Adipocyte (in vitro differentiated cells): ENCODE results near the gene NOX3.

Experiments used
- DNase-seq: peaks from one replicate; pipeline ENCODE4 v3.0.0-alpha.2; 2015; ENCODE audit warnings: low read depth
- H3K27me3 ChIP-seq: replicated peaks from 2 replicates; pipeline ENCODE4 v1.7.0; 2013; ENCODE audit warnings: mild to moderate bottlenecking, low read length, moderate library complexity; ENCODE audit not compliant: control insufficient read depth, insufficient read depth
- H3K36me3 ChIP-seq: 2 replicates; pipeline ENCODE4 v1.7.0; 2013; ENCODE audit warnings: low read length, mild to moderate bottlenecking, moderate library complexity; ENCODE audit not compliant: control insufficient read depth, insufficient read depth, severe bottlenecking
- H3K4me1 ChIP-seq: 2 replicates; pipeline ENCODE4 v1.7.0; 2013; ENCODE audit warnings: mild to moderate bottlenecking, low read length, moderate library complexity; ENCODE audit not compliant: control insufficient read depth, insufficient read depth
- H3K4me3 ChIP-seq: 2 replicates; pipeline ENCODE4 v1.7.0; 2013; ENCODE audit warnings: mild to moderate bottlenecking, low read length, moderate library complexity
- H3K9ac ChIP-seq: 2 replicates; pipeline ENCODE4 v1.7.0; 2013; ENCODE audit warnings: mild to moderate bottlenecking, low read length, moderate library complexity
- H3K9me3 ChIP-seq: 2 replicates; pipeline ENCODE4 v1.7.0; 2013; ENCODE audit warnings: mild to moderate bottlenecking, low read length, moderate library complexity; ENCODE audit not compliant: control insufficient read depth

The NOX3 gene

GRCh38 chr6:155354167-155354566, 101.5 kb downstream of the NOX3 start:
- Histone ChIP-seq H3K27me3 (no peaks in the 10 kb centered on the region), H3K4me3 (no peak overlapping the region), H3K36me3 (no peaks in the 10 kb centered on the region), H3K9ac (no peak overlapping the region), H3K9me3 (peaks cover 16% of the 10 kb centered on the region), H3K4me1 (peaks cover 6% of the 10 kb centered on the region)
- DNase-seq: no peak

DNA sequence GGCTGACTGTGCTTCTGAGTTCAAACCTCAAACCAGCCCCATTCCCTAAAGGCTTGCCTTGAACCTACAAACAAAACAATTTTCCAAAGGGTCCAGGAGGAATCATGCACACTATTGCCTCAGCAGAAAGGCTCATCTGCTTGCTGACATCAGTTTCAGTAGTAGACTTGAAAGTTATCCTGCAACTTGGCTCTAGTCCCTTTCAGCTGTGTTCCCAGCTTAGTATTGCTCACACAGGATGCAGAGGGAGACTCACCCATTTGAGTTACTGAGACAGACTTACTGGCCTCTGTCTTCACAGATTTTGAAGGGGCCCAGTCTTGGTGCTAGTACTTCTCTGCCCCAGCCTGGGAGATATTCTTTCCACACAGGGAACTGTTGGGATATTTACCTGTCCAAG, 102.8 kb downstream of the NOX3 start:
- no peak overlapping the region for H3K9ac ChIP-seq
- no peaks in the 10 kb centered on the region for H3K27me3 ChIP-seq
- no peak overlapping the region for H3K4me3 ChIP-seq
- H3K4me1 ChIP-seq: peaks cover 6% of the 10 kb centered on the region
- H3K9me3 ChIP-seq: peaks cover 16% of the 10 kb centered on the region
- H3K36me3 ChIP-seq: no peaks in the 10 kb centered on the region
- peak; percentile 15 for DNase-seq

DNA sequence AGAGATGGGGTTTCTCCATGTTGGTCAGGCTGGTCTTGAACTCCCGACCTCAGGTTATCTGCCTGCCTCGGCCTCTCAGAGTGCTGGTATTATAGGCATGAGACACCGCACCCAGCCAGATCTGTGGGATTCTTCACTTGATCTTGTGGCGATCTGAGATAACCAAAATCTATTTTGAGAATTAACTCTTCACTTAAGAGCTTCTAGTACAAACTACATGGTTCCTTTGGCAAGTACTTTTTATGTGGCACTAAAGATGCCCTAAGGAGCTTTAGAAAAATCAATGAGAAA, 103.6 kb downstream of the NOX3 start:
- H3K4me3 ChIP-seq: no peak overlapping the region
- no peak for DNase-seq
- no peak overlapping the region for H3K9ac ChIP-seq
- peaks cover 23% of the 10 kb centered on the region for H3K9me3 ChIP-seq
- no peaks in the 10 kb centered on the region for H3K27me3 ChIP-seq
- no peaks in the 10 kb centered on the region for H3K36me3 ChIP-seq
- H3K4me1 ChIP-seq: peaks cover 6% of the 10 kb centered on the region

- Histone ChIP-seq H3K4me1 (peaks cover 6% of the 10 kb centered on the region), H3K27me3 (no peaks in the 10 kb centered on the region), H3K36me3 (no peaks in the 10 kb centered on the region), H3K9ac (no peak overlapping the region), H3K4me3 (no peak overlapping the region), H3K9me3 (peaks cover 28% of the 10 kb centered on the region)
- no peak for DNase-seq
Observed at GRCh38 chr6:155351273-155352129, 104.1 kb downstream of the NOX3 start.

DNA sequence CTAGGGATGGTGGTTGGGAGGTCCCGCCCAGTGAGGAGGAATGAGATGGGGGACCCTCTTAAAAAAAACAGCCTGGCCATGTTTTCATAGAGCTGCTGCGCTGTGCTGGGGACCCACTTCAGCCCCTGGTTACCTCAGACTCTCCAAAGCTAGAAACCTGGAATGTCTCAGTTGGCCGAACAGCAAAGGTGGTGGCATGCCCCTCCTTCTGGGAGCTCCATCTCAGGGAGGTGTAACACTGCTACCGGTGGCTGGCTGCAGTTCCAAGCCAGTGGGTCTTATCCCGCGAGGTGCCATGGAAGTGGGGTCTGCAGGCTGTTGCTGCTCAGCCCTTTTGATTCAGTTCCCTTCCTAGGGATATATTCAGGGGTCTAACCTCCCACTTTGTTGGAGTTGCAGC, 105.7 kb downstream of the NOX3 start:
- Histone ChIP-seq H3K27me3 (no peaks in the 10 kb centered on the region), H3K9me3 (peaks cover 33% of the 10 kb centered on the region), H3K4me3 (no peak overlapping the region), H3K9ac (no peak overlapping the region), H3K4me1 (peaks cover 6% of the 10 kb centered on the region), H3K36me3 (no peaks in the 10 kb centered on the region)
- DNase-seq: no peak

DNA sequence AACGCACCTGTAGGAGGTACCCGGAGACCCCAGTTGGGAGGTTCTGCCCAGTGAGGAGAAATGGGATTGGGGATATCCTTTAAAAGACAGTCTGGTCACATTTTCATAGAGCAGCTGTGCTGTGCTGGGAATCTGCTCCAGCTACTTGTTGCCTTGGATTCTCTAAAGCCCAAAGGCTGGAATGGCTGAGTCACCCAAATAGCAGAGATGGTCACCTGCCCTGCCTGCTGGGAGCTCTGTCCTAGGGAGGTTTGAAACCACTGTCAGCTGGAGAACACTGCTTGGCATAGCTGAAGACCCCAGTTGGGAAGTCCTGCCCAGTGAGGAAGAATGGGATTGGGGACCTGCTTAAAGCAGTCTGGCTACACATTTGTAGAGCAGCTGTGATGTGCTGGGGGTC, 106.5 kb downstream of the NOX3 start:
- Histone ChIP-seq H3K27me3 (no peaks in the 10 kb centered on the region), H3K4me3 (no peak overlapping the region), H3K36me3 (no peaks in the 10 kb centered on the region), H3K9me3 (peaks cover 25% of the 10 kb centered on the region), H3K4me1 (peaks cover 6% of the 10 kb centered on the region), H3K9ac (no peak overlapping the region)
- no peak for DNase-seq

- H3K9me3 ChIP-seq: peaks cover 18% of the 10 kb centered on the region
- no peaks in the 10 kb centered on the region for H3K36me3 ChIP-seq
- no peaks in the 10 kb centered on the region for H3K4me1 ChIP-seq
- no peak overlapping the region for H3K9ac ChIP-seq
- no peak for DNase-seq
- H3K27me3 ChIP-seq: no peaks in the 10 kb centered on the region
- no peak overlapping the region for H3K4me3 ChIP-seq
Observed at GRCh38 chr6:155347800-155348199, 107.8 kb downstream of the NOX3 start.

DNA sequence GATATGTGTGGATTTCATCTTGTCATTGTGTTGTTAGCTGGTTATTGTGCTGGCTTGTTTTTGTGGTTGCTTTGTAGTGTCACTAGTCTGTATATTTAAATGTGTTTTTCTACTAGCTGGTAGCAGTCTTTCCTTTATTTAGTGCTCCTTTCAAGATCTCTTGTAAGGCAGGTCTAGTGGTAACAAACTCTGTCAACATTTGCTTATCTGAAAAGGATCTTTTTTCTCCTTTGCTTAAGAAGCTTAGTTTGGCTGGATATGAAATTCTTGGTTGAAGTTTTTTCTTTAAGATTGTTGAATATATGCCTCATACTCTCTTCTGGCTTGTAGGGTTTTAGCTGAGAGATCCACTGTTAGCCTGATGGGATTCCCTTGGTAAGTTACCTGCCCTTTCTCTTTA, 108.7 kb downstream of the NOX3 start:
- peaks cover 18% of the 10 kb centered on the region for H3K9me3 ChIP-seq
- DNase-seq: no peak
- H3K36me3 ChIP-seq: no peaks in the 10 kb centered on the region
- no peak overlapping the region for H3K4me3 ChIP-seq
- no peak overlapping the region for H3K9ac ChIP-seq
- no peaks in the 10 kb centered on the region for H3K27me3 ChIP-seq
- no peaks in the 10 kb centered on the region for H3K4me1 ChIP-seq
